GM21423 (cell line): Measurements from ENCODE around the gene MFGE8.
"Not testable (repeated sequence)": the region's sequence is repeated elsewhere in the genome, so short reads cannot be mapped to it uniquely, and the experiment has no call there.

Source experiments
- ATAC-seq: cut with Tn5 transposase; IDR thresholded peaks from one replicate; pipeline ENCODE4 v1.9.1; 2021; ENCODE audit warnings: mild to moderate bottlenecking, moderate library complexity; ENCODE audit not compliant: unreplicated experiment

Gene MFGE8, protein sequence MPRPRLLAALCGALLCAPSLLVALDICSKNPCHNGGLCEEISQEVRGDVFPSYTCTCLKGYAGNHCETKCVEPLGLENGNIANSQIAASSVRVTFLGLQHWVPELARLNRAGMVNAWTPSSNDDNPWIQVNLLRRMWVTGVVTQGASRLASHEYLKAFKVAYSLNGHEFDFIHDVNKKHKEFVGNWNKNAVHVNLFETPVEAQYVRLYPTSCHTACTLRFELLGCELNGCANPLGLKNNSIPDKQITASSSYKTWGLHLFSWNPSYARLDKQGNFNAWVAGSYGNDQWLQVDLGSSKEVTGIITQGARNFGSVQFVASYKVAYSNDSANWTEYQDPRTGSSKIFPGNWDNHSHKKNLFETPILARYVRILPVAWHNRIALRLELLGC

GRCh38 chr15:88913017-88913849 is at the start of gene MFGE8:
Gene MFGE8, minus strand, starts transcription at chr15:88913379. Its CDS starts 60 bp downstream, at chr15:88913319.
- peak; percentile 84 for ATAC-seq

GRCh38 chr15:88959445-88959844 is 46.3 kb upstream of the MFGE8 start:
- ATAC-seq = no peak

- no peak for ATAC-seq
Measured at GRCh38 chr15:88956906-88957305, 43.7 kb upstream of the MFGE8 start.

DNA sequence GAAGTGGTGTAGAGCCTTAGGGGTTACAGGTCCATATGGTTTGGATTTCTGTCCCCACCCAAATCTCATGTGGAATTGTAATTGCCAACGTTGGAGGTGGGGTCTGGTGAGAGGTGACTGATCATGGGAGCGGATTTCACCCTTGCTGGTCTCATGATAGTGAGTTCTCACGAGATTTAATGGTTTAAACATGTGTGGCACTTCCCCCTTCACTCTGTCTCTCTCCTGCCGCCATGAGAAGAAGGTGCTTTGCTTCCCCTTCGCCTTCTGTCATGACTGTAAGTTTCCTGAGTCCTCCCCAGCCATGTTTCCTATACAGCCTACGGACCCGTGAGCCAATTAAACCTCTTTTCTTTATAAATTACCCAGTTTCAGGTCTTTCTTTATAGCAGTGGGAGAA is 43.1 kb upstream of the MFGE8 start:
- ATAC-seq = no peak

DNA sequence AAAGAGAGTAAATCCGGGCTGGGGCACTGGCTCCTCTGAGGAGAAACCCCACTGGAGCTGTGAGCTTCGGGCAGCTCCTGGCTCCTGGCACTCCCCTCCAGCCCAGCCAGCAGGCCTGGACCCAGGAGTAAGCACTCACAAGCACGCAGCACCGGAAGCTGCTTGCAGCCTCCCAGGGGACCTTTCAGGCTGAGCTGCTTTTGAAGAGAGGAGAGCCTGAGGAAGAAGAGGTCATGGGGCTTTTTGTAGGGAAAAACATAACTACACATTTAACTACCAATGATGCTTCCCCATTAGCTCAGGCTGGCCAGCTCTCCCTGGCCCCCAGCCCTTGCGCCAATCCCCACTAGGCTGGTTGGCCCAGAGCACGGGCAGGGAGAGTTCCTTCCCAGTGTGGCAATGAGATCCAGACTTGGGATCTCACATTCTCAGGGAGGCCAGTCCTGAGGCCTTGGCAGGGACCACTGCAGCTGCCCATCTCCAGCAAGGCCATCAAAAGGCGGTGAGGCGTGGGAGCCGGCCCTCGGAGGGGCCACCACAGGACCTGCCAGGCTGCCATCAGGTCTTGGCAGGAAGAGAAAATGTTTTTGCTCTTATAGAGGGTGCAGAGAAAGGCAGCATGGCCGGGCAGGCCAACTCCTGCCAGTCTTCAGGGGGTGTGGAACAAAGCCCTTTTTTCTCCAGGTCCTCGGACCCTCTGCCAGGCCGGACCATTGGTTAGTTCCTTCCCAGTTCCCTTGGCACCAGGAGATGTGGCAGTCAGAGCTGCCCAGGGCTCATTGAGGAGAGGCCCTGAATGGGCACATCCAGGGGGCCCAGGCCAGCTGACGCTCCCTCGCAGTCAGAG is 41.5 kb upstream of the MFGE8 start:
- no peak for ATAC-seq

DNA sequence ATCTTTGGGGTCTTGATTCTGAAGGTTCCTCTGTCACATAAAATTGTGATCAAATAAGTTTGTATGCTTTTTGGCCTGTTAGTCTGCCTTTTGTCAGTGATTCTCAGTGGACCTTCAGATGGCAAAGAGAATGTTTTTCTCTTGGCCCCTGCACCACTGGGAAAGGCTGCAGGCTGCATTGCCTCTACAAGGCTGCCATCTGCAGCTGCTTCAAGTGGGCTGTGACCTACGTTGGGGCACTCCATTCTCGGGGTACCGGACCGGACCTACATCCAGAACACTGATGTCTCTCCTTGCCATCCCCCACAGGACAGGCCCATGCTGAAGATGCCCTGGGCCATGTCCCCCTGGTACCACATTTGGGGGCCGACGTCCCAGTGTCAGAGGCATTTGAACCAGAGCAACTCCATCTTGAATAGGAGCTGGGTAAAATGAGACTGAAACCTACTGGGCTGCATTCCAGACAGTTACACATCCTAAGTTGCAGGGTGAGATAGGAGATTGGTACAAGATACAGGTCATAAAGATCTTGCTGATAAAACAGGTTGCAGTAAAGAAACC is 37.5 kb upstream of the MFGE8 start:
- no peak for ATAC-seq

GRCh38 chr15:88949734-88950400 is 36.7 kb upstream of the MFGE8 start:
- ATAC-seq = peak; percentile 60

GRCh38 chr15:88940110-88940675 is 27.0 kb upstream of the MFGE8 start:
- ATAC-seq = no peak

DNA sequence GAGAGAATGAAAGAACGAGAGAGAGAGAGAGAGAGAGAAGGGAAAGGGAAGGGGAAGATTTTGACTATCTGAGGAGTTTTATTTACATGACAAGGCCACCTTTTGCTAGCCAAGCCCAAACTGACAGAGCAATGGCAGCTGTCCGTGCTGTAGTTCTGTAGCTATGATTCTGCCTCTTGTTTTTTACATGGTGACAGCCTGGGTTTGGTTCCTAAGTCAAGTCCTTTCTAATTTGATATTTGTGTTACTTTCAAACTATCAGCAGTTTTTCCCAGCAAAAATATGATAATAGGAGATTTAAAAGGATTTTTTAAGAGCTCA is 26.3 kb upstream of the MFGE8 start:
- no peak for ATAC-seq

- no peak for ATAC-seq
Measured at GRCh38 chr15:88938802-88939485, 25.8 kb upstream of the MFGE8 start.

DNA sequence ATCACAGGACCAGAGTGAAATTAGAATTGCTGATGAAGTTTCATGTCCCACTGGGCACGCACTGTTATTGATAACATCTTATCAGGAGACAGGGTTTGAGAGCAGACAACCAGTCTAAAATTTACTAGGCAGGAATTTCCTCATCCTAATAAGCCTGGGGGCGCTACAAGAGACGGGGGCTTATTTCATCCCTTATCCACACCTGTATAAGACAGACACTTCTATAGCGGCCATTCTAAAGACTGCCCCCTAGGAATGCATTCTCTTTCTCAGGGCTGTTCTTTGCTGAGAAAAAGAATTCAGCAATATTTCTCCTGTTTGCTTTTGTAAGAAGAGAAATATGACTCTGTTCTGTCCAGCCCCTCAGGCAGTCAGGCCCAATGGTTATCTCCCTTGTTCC is 21.3 kb upstream of the MFGE8 start:
- ATAC-seq = not testable (repeated sequence)

DNA sequence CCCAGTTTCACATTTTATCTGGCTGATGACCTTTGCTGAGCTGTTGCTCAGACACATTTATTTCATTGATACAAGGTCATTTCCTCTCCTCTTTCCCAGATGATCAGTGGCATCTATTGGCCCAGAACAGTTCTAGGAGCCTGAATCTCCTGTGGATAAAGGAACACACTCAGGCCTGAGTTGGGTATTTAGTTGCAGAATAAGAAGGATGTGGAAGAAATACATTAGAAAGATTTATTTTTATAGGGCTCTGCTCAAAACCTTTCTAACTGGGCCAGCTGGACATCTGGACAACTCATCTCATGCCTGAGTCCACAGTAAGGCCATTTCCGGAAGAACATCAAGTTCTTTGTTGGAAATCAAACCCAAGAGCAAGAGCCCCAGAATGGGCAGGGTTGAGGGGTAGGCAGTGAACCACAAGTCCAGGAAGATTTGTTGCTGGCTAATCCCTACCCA is 19.7 kb upstream of the MFGE8 start:
- ATAC-seq = no peak

GRCh38 chr15:88932271-88932874 is 19.2 kb upstream of the MFGE8 start:
- ATAC-seq = no peak

GRCh38 chr15:88930579-88930978 is 17.4 kb upstream of the MFGE8 start:
- no peak for ATAC-seq

GRCh38 chr15:88929358-88930098 is 16.3 kb upstream of the MFGE8 start:
- ATAC-seq = not testable (repeated sequence)

GRCh38 chr15:88928192-88928591 is 15.0 kb upstream of the MFGE8 start:
- not testable (repeated sequence) for ATAC-seq

- ATAC-seq = not testable (repeated sequence)
Measured at GRCh38 chr15:88925648-88926047, 12.5 kb upstream of the MFGE8 start.

- ATAC-seq = not testable (repeated sequence)
Measured at GRCh38 chr15:88920892-88921435, 7.8 kb upstream of the MFGE8 start.
